Upper lobe of right lung (tissue), 1 donor: ENCODE results near the gene RAB7B. TPM values are rescaled to one million over a fixed set of nuclear protein-coding genes. Genes with fewer than 3 reads are reported as not detected.

ENCODE experiments used
- ATAC-seq: fragments of 200-7000 bp; cut with Tn5 transposase; one replicate; pipeline ENCODE4 v1.9.1; 2020; ENCODE audit warnings: mild to moderate bottlenecking, moderate library complexity
- DNase-seq: peaks from one replicate; pipeline ENCODE4 v3.0.0-alpha.2; 2020
- H3K27ac ChIP-seq: fragments of 200-600 bp; one replicate; pipeline ENCODE4 v1.8.0; 2022
- H3K27me3 ChIP-seq: fragments of 200-600 bp; one replicate; pipeline ENCODE4 v1.8.0; 2022; ENCODE audit warnings: mild to moderate bottlenecking
- H3K36me3 ChIP-seq: fragments of 200-600 bp; one replicate; pipeline ENCODE4 v1.8.0; 2022
- H3K4me1 ChIP-seq: fragments of 200-600 bp; one replicate; pipeline ENCODE4 v1.8.0; 2022
- H3K4me3 ChIP-seq: fragments of 200-600 bp; one replicate; pipeline ENCODE4 v1.8.0; 2022; ENCODE audit warnings: mild to moderate bottlenecking
- H3K9me3 ChIP-seq: fragments of 200-600 bp; one replicate; pipeline ENCODE4 v1.8.0; 2022
- intact Hi-C: fragments of 100-400 bp; cut with DNase I; formaldehyde crosslinking; loops from one replicate; pipeline ENCODE4 v1.11.0; 2022
- total RNA-seq: library from RNA; stranded (reverse); fragmentation: NEBNext Ultra II Directional; extraction: Animal tissue kit (Norgen Biotek cat#: 25700); gene quantifications from one replicate; pipeline ENCODE4 v1.2.1, GENCODE V29; 2021
- TF ChIP-seq, protein P1 (sequence below): fragments of 200-600 bp; IDR thresholded peaks from one replicate; pipeline ENCODE4 v1.8.0; 2022; ENCODE audit warnings: antibody characterized with exemption
- donor health status: DM: no; HTN: yes; CAD: no; lungs with severe emphysema.

The RAB7B gene
- total RNA-seq, 1 donor from 2014 or later = 7.0 TPM

DNA sequence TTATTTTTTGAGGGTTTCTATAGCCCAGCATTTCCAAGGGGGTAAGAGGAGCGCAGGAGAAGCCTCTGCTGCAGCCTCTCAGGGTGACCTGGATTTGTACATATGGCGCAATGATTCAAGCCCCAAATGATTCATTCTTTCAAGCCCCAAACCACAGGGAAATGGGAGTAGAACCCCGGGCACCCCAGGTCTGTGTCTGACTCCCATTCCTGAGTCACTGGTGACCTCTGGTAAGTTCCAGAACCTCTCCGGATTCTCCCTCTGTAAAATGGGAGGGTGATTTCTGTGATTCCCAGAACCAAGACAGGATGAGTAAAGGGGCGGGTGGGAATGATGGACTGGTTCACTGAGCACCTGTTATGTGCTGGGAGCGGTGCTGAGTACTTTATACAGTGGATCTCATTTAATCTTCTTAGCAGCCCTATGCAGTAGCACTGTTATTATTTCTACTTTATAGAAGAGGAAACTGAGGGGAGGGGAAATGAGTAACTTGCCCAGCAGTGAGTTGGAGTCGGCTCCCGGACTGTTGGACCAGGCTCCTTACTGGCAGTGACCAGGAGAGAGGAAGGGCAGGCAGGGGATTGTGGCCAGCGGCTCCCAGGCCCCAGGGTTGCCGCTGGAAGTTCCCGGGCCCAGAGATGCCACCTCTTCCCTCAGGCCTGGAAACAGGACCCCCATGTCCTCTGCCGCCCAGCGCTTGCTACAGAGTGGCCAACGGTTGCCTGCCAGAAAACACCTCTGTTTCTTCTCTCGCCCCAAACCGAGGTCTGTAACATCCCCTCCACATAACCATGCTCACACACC lies 39.6 kb downstream of the RAB7B start:
- DNase-seq (peak; percentile 34), ATAC-seq (no peak)
- no peak overlapping the region for H3K4me3 ChIP-seq
- H3K36me3 ChIP-seq = no peaks in the 10 kb centered on the region
- no peaks in the 10 kb centered on the region for H3K9me3 ChIP-seq
- H3K27me3 ChIP-seq = no peaks in the 10 kb centered on the region
- H3K4me1 ChIP-seq = peaks cover 20% of the 10 kb centered on the region
- intact Hi-C loops = no loop called here
- TF ChIP-seq, protein P1, sequence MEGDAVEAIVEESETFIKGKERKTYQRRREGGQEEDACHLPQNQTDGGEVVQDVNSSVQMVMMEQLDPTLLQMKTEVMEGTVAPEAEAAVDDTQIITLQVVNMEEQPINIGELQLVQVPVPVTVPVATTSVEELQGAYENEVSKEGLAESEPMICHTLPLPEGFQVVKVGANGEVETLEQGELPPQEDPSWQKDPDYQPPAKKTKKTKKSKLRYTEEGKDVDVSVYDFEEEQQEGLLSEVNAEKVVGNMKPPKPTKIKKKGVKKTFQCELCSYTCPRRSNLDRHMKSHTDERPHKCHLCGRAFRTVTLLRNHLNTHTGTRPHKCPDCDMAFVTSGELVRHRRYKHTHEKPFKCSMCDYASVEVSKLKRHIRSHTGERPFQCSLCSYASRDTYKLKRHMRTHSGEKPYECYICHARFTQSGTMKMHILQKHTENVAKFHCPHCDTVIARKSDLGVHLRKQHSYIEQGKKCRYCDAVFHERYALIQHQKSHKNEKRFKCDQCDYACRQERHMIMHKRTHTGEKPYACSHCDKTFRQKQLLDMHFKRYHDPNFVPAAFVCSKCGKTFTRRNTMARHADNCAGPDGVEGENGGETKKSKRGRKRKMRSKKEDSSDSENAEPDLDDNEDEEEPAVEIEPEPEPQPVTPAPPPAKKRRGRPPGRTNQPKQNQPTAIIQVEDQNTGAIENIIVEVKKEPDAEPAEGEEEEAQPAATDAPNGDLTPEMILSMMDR = no peak
- H3K27ac ChIP-seq = no peak overlapping the region

DNA sequence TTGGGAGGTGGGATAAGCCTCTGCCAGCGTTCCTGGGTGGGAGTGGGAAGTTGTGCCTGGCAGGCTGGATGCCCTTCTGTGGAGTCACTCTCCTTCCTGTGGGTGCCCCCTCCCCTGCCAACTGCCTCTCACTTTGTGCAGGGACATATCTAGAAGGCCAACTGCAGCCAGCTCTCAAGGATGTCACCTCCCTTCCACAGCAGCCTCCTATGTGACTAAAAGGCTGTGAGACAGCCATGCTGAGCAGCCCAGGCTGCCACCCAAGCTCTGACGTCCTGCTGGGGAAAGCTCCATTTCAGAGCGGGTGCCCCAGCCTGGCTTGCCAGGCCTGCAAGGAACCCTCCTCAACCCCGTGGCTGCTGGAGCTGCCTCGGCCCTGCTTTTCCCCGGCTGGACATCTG lies 40.4 kb downstream of the RAB7B start:
- TF ChIP-seq, protein P1 = no peak
- Histone ChIP-seq H3K27me3 (no peaks in the 10 kb centered on the region), H3K4me1 (peaks cover 20% of the 10 kb centered on the region), H3K9me3 (no peaks in the 10 kb centered on the region), H3K36me3 (no peaks in the 10 kb centered on the region), H3K4me3 (no peak overlapping the region), H3K27ac (peak overlapping the region; percentile 6)
- ATAC-seq (no peak), DNase-seq (peak; percentile 46)
- intact Hi-C loops = no loop called here

DNA sequence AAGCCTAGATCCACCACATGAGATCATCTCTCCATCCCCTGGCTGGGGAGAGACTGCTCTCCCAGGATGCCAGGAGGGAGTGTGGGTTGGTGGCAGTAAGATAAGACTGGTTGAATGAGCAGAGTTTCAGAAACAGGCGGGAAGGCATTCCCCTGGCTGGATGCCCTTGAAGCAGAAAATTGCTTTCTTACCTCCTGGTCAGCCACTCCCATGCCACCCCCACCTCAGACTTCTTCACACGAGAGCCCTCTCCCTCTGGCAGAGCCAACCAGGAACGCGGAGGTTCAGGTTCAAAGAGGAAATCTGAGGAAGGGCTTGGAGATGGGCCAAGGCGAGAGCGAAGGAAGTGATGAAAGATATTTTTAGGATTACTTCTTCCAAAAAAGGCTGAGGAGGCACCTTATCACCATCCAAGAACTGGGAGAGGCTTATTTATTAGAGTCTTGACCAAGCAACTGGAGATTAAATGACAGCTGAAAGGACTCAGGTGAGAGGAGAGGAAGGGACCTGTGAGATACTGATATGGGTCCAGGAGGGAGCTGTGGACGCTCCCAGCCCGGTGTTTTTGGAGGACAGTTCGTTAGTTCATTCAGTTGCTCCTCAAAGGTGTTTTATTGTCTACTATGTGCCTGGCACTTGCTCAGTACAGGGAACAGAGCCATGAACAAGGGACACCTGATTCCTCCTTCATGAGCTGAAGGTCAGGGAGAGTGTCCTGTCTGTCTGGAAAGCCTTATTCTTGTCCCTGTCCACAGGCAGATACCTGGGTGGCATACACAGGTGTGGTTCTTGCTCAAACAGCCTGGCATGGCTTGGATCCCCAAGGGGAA lies 41.0 kb downstream of the RAB7B start:
- peak; percentile 83 for ATAC-seq
- Histone ChIP-seq H3K27me3 (no peaks in the 10 kb centered on the region), H3K4me1 (peaks cover 20% of the 10 kb centered on the region), H3K9me3 (no peaks in the 10 kb centered on the region), H3K36me3 (no peaks in the 10 kb centered on the region), H3K4me3 (no peak overlapping the region), H3K27ac (peak overlapping the region; percentile 6)
- intact Hi-C loops = no loop called here
- TF ChIP-seq, protein P1 = no peak
- peak; percentile 88 for DNase-seq

DNA sequence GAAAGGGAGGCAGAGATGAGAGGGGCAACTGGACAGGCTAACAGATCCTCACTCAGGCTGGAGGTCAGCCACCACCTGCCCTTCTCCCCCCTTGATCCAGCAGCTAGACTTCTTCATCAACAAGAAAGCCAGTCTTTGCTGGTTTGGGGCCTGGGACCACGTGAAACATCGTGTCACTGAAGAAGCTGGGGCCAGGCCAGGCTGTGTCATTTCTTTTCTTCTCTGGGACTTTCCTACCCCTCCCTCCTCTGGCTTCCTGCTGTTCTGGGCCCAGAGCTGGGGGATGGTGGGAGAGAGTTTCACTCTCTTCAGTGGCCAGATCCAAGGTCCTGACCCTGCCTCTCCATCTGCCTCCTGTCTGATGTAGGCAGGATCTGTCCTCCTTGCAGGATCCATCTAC lies 41.8 kb downstream of the RAB7B start:
- DNase-seq (peak; percentile 59), ATAC-seq (peak; percentile 19)
- no peak overlapping the region for H3K27ac ChIP-seq
- peaks cover 20% of the 10 kb centered on the region for H3K4me1 ChIP-seq
- no peaks in the 10 kb centered on the region for H3K9me3 ChIP-seq
- no peaks in the 10 kb centered on the region for H3K36me3 ChIP-seq
- intact Hi-C loops = no loop called here
- TF ChIP-seq, protein P1 = no peak
- no peak overlapping the region for H3K4me3 ChIP-seq
- no peaks in the 10 kb centered on the region for H3K27me3 ChIP-seq

DNA sequence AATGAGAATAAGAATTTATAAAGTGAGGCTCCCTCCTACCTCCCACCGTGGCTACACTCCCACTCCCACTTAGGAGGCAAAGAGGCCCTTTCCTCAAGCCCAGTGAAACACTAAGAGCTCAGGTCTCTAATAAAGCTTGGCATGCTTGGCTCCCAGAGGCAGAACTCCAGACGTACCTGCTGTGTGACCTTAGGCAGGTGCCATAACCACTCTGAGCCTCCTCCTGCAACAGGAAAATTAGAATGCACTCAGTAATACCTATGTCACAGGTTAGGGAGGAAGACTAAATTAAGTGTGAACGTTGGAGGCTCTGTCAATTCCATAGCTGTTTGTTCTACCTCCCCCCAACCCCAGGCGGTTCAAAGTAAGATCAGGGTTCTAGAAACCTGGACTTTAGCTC lies 43.4 kb downstream of the RAB7B start:
- H3K27me3 ChIP-seq = no peaks in the 10 kb centered on the region
- peaks cover 20% of the 10 kb centered on the region for H3K4me1 ChIP-seq
- H3K9me3 ChIP-seq = no peaks in the 10 kb centered on the region
- TF ChIP-seq, protein P1 = no peak
- DNase-seq = peak; percentile 12
- intact Hi-C loops = no loop called here
- no peak overlapping the region for H3K4me3 ChIP-seq
- no peak for ATAC-seq
- no peak overlapping the region for H3K27ac ChIP-seq
- H3K36me3 ChIP-seq = no peaks in the 10 kb centered on the region
